22Rv1 (cell line): Measurements from ENCODE around the gene STRAP.

Experiments
- H3K27ac ChIP-seq: fragments of 450-650 bp; 2 replicates; pipeline ENCODE4 v1.5.1; 2017
- ZFX ChIP-seq: fragments of 450-650 bp; IDR thresholded peaks from 2 replicates; pipeline ENCODE4 v1.6.1; 2017; ENCODE audit warnings: antibody characterized with exemption, borderline replicate concordance
- TF ChIP-seq, protein P1 (sequence below): fragments of 450-650 bp; IDR thresholded peaks from 2 replicates; pipeline ENCODE4 v1.5.1; 2017; ENCODE audit warnings: mild to moderate bottlenecking

The STRAP gene

GRCh38 chr12:15856097-15856982, 25.8 kb upstream of the STRAP start:
- H3K27ac ChIP-seq = no peak overlapping the region
- TF ChIP-seq, protein P1, sequence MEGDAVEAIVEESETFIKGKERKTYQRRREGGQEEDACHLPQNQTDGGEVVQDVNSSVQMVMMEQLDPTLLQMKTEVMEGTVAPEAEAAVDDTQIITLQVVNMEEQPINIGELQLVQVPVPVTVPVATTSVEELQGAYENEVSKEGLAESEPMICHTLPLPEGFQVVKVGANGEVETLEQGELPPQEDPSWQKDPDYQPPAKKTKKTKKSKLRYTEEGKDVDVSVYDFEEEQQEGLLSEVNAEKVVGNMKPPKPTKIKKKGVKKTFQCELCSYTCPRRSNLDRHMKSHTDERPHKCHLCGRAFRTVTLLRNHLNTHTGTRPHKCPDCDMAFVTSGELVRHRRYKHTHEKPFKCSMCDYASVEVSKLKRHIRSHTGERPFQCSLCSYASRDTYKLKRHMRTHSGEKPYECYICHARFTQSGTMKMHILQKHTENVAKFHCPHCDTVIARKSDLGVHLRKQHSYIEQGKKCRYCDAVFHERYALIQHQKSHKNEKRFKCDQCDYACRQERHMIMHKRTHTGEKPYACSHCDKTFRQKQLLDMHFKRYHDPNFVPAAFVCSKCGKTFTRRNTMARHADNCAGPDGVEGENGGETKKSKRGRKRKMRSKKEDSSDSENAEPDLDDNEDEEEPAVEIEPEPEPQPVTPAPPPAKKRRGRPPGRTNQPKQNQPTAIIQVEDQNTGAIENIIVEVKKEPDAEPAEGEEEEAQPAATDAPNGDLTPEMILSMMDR = peak; percentile 89
- no peak for TF ChIP-seq ZFX

DNA sequence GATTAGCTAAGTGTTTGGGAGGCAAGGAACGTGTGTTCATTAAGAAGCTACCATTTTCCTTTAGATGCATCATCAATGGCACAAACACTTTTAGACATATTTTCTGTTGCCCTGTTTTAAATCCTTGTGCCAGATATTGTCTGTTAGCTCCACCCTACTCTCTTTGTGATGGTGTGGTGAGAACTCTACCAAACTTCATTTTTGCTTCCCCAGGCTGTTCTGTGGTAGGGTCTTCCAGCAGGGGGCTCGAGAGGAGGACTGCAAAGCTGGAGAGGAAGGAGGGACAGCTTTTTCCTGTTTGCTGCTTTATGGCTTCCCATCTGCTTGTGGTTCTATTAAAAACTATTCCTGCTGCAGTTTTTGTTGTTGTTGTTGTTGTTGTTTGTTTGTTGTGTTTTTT, 23.8 kb upstream of the STRAP start:
- TF ChIP-seq, protein P1 = no peak
- no peak for TF ChIP-seq ZFX
- no peak overlapping the region for H3K27ac ChIP-seq

DNA sequence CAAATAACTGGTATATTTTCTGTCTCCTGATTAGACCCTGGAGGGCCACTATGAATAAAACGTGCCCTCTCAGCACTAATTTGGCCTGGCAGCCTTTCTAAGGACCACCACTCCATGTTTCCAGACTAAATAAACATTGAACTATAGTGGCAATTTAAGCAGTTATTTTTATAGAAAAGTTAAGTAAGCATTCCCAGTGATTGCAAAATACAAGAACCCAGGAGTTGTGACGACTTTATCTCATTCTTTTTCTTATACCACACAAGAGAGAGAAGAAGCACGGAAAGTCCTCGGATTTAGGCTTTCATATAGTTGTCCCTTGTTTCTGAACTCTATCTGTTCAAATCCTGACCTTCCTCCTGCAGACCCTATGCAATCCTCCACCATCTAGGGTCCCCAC, 23.1 kb upstream of the STRAP start:
- no peak overlapping the region for H3K27ac ChIP-seq
- TF ChIP-seq, protein P1 = no peak
- TF ChIP-seq ZFX = no peak

- TF ChIP-seq, protein P1 = no peak
- TF ChIP-seq ZFX = no peak
- H3K27ac ChIP-seq = no peak overlapping the region
Measured at GRCh38 chr12:15861404-15861803, 20.8 kb upstream of the STRAP start.

DNA sequence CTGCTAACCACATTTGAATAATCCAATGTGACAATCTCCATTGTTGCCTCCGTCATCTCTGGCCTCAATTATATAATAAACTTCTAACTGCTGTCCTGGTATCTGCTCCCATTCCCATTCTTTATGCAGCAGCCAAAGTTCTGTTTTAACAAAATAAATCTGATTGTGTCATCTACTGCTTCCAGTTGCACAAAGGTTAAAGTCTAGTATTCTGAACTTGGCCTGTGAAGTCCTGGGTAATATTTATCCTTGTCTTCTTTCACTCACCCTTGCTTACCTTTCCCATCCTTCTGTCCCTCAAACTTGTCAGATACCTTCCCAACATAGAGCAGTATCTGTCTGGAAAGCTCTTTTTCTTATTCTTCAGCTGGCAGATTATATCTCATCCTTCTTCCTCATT, 19.3 kb upstream of the STRAP start:
- no peak for TF ChIP-seq ZFX
- TF ChIP-seq, protein P1 = no peak
- no peak overlapping the region for H3K27ac ChIP-seq

GRCh38 chr12:15863372-15863771, 18.8 kb upstream of the STRAP start:
- TF ChIP-seq ZFX = no peak
- TF ChIP-seq, protein P1 = no peak
- no peak overlapping the region for H3K27ac ChIP-seq

GRCh38 chr12:15863984-15864383, 18.2 kb upstream of the STRAP start:
- TF ChIP-seq, protein P1 = no peak
- TF ChIP-seq ZFX = no peak

More at GRCh38 chr12:15863984-15864383, 18.2 kb upstream of the STRAP start:
- no peak overlapping the region for H3K27ac ChIP-seq
